ENCODE measurements around the gene DDX24. TPM values are rescaled to one million over a fixed set of nuclear protein-coding genes. Genes with fewer than 3 reads are reported as not detected.

DDX24 gene
- total RNA-seq = 100 to 1,000 TPM; 273 to 292 TPM

- ChIA-PET CTCF (interaction anchor here (0.7 to 2.4 kb wide), 5 partner anchors 24 to 99 kb away, joined by 3 to 8 read pairs (median 5); no protein-coding TSS in a partner anchor), POLR2A (interaction anchor here (0.6 to 2.1 kb wide), 5 partner anchors 12 to 89 kb away, joined by 3 to 9 read pairs (median 5); partner anchors contain the start of gene IFI27L2)
These were observed at the start of gene DDX24, which contains the start of gene IFI27L1 for GRCh38 chr14:94080621-94081385. TSS of gene DDX24 (minus strand) at chr14:94081202. CDS start at chr14:94079742, 1,460 bp downstream. TSS of gene IFI27L1 (plus strand) at chr14:94081310. CDS start at chr14:94096938, 15,628 bp downstream.

DNA sequence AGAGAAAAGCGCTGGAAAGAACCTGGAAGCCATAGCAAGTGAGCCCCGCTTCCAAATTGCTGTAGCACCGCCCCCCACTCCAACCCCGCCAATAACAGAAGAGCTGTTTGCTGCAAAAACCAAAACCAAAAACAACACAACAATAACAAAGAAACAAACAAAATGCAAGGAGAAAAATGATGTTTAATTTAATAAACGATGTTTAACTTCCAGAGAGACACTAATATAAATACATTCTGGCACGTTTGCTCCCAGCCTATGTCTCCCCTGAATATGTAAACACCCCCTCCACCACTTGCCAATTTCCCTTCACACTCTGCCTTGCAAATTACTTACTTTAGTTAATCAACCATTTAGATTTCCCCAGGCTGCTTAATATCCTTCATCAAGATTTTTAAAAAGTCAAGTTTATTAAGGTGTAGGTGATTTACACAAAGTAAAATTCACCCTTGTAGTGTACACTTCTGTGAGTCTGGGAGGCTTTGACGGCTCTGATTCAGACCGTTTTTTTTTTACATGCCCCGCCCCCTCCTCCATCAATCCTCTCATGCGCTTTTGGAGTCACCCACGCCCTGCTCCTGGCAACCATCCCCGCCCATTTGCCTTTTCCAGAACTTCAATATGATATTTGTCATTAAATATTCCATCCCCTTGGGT is 48.9 kb upstream of the DDX24 start:
- ChIA-PET POLR2A (interaction anchor here (0.6 to 1.8 kb wide), 2 partner anchors 48 to 164 kb away, joined by 3 to 9 read pairs; partner anchors contain the start of genes DDX24 and IFI27L1), CTCF (interaction anchor here (0.8 to 2.4 kb wide), 3 partner anchors 76 to 120 kb away, joined by 3 to 12 read pairs (median 4); no protein-coding TSS in a partner anchor)

DNA sequence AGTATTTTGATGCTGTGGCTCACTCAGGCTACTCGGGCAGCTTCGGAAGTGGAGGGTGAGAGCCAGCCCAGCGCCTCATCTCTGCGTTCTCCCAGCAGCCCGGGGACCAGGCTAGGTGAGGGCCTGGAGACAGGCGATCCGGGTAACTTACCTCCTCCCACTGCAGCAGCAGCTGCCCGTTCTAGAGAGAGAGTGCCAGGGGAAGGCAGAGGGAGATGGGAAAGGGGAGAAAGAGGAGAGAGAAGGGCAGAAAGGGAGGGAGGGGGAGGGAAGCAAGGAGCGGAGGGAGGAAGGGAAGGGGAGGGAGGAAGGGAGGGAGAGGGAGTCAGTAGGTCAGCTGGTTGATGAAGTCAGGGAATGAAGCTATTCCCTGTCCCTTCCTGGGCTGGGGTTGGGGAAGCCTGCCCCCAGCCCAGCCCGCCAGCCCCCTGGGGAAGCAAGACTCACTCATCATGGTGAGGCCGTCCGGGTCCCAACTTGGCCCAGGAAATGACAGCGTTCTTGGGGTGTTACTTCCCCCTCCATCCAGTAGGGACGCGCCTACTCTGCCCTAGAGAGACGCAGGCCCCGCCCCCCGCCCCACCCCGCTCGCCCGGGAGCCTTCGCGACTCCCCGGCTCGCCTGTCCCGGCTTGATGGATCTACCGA is 48.2 kb upstream of the DDX24 start, which contains the start of gene IFI27L2:
TSS of gene IFI27L2 (minus strand) at position 494 of the 647 bp plus-strand sequence. CDS start at position 454, 40 bp downstream.
- ChIA-PET CTCF (interaction anchor here (0.7 to 2.4 kb wide), 4 partner anchors 50 to 119 kb away, joined by 3 to 12 read pairs (median 4); no protein-coding TSS in a partner anchor), POLR2A (interaction anchor here (0.5 to 1.8 kb wide), 4 partner anchors 14 to 164 kb away, joined by 3 to 9 read pairs (median 5); partner anchors contain the start of genes DDX24 and IFI27L1)

DNA sequence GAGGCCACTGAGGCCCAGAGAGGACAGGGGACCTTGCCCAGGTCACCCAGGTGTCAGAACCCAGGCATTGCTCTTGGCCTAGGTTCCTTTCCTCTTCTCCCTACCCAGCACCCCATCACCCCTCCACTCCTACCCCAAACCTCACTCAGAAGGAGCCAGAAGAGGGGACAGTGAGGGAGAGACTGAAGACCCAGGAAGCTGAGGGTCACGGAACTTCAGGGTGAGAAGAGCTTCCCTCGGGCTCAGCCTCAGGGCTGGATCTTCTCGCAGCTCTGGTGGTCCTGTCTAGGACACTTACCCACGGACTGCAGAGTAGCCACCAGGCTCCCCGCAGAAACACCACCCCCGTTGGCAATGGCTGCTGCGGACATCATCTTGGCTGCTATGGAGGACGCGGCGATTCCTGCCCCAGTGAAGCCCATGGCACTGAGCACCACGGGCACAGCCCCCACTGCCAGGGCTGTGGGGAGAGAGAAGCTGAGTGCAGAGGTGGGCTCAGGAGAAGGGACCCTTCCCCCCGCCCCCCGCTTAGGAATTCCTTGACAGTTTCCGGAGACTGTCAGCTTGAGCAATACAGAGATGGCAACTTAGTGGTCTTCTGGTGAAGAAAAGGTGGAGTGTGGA is 47.3 kb upstream of the DDX24 start:
- POLR2A ChIA-PET = interaction anchor here (0.9 to 1.8 kb wide), 2 partner anchors 14 to 47 kb away, joined by 5 to 9 read pairs; partner anchors contain the start of genes DDX24 and IFI27L1
- CTCF ChIA-PET = interaction anchor here (1.6 to 2.4 kb wide), 2 partner anchors 75 to 92 kb away, joined by 4 to 12 read pairs; no protein-coding TSS in a partner anchor

DNA sequence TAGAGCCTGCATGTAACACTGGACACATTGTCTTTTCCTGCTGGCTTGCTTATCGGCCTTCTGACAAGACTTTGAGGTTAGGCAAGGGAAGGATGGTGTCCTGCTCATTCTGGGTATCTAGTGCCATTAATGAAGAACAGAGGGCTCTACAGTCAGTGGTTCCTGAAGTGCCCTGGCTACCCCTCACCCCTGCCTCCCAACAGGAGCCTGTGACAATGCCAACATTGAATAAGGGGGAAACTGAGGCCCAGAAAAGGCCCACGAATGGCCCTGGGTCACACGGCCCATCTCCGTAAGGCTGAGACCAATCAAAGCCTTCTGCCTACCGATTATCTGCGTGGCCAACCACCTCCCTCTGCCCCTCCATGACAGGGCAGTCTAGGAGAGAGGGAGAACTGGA is 46.3 kb upstream of the DDX24 start:
- ChIA-PET CTCF (no interaction called here), POLR2A (no interaction called here)

DNA sequence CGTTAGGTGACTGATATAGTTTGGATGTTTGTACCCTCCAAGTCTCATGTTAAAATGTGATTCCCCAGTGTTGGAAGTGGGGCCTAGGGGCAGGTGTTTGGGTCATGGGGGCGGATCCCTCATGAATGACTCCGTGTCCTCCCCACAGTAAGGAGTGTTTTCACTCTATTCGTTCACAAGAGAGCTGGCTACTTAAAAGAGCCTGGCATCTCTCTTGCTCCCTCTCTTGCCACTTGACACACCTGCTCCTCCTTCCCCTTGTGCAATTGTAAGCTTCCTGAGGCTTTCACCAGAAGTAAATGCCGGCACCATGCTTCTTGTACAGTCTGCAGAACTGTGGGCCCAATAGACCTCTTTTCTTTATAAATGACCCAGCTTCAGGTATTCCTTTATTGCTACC is 45.8 kb upstream of the DDX24 start:
- CTCF ChIA-PET = no interaction called here
- POLR2A ChIA-PET = no interaction called here

DNA sequence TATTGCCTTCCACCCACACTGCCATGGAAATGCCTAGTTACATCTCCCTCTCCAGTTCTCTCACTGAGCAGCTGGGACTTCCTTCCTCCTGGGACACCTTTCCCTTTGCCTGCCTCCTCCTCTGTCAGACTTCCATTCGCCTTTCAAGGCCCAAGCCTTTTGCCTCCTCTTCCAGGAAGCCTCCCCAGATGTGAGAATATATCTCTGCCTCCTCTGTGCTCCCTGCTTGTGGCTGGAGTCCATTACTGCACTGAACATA is 45.3 kb upstream of the DDX24 start:
- CTCF ChIA-PET = no interaction called here

GRCh38 chr14:94125659-94126418 is 44.8 kb upstream of the DDX24 start:
- ChIA-PET POLR2A (no interaction called here), CTCF (no interaction called here)

More for the DNA sequence above, 45.3 kb upstream of the DDX24 start:
- POLR2A ChIA-PET = no interaction called here

DNA sequence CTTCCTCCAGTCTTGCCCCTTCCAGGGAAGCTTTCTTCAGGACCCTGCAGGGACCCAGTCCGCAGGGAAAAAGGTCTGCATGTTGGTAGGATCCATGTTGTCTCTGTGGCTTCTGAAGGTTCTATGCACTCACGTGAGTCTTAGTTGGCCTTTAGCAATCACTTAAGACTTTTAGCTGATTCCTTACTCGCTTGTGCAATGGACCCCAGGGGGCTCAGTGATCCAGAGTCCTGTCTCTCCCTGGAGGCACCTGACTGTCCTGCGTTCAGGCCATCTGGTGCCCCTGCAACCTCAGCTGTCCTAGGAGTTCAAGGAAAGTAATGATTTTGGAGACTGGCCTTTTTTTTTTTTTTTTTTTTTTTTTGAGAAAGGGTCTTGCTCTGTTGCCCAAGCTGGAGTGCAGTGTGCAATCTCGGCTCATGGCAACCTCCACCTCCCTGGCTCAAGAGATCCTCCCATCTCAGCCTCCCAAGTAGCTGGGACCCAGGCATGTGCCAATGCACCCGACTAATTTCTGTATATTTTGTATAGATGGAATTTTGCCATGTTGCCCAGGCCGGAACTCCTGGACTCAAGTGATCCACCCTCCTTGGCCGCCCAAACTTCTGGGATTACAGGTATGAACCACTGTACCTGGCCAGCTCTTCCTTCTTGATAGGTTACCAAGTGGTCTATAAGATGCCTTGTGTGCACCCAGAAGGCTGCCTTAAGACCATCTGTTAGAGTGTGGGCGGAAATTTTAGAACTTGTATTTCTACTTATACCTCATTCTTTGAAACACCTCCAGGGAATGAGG is 43.8 kb upstream of the DDX24 start:
- ChIA-PET POLR2A (no interaction called here), CTCF (interaction anchor here (0.6 kb wide), 1 partner anchor 55 kb away, joined by 3 read pairs; no protein-coding TSS in a partner anchor)

DNA sequence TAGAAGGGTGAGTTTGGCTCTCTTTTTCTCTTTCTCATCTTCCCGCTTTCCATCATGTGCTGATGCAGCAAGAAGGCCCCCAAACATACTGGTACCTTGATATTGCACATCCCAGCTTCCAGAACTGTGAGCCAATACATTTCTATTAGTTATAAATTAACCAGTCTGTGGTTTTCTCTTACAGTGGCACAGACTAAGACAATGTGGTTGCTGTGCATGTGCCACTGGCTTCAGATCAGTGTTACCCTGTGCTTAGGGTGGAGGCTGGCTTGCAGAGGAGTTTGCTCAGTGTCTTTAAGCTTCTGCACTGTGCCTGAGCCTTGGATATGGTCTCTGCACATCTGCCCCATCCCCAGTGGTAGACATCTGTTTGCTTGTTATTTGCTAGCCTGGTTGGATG is 42.9 kb upstream of the DDX24 start:
- POLR2A ChIA-PET = no interaction called here
- CTCF ChIA-PET = no interaction called here

DNA sequence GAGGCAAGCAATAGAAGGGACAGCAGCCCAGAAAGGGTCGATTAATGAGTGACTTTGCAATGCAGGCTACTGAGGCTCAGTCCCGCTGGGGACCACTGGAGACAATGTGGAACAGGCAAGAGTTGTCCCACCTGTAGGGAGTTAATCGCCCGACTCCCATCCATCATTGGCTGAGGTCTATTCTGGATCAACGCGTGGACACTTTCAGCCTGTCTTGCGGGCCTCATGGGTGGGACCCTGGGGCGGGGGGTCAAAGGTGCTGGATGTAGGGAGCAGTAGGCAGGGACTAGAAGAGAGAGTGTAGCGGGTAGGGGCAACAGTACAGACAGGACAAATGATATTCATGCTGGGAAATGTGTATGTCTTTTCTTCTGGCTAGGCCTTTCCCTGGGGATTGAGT is 42.3 kb upstream of the DDX24 start:
- ChIA-PET CTCF (no interaction called here), POLR2A (no interaction called here)

DNA sequence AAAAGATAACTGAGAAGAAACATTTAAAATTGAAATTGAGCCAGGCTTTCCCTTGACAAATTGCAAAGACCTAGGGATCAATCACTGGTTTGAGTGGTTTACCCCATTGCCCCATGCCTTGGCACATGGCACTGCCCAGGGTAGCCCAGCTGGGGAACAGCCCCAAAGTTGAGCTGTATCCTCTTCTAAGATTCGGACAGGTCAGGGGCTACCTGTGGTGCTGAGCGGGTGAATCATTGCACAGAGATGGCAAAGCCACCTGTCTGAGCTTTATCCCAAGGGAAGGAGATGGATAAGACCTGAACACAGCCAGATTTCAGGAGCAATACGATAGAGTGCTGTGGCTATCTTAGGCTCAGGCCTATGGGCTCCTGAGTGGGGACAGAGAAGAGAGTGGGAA is 41.4 kb upstream of the DDX24 start:
- ChIA-PET CTCF (no interaction called here), POLR2A (no interaction called here)

GRCh38 chr14:94121485-94121884 is 40.5 kb upstream of the DDX24 start:
- ChIA-PET POLR2A (no interaction called here), CTCF (no interaction called here)

- CTCF ChIA-PET = no interaction called here
These were observed 39.8 kb upstream of the DDX24 start for GRCh38 chr14:94120667-94121340.

DNA sequence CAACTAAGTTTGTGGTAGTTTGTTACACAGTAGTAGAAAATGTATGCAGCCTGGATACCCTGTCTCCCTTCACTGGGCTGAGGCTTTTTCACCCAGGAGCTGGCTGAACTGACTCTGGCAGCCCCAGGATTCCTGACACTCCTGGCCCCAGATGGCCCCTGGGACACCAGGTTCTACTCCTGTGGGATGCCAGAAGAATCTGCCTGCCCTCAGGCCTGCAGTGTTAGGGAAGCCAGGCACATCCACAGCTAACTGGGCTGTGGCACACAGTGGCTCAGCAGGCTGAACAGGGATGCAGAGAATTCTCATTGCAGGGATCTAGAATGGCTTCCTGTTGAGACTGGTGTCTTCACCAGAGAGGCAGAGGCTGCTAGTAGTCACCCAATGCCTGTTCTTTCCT is 38.1 kb upstream of the DDX24 start:
- ChIA-PET CTCF (no interaction called here), POLR2A (no interaction called here)

More at GRCh38 chr14:94120667-94121340, 39.8 kb upstream of the DDX24 start:
- POLR2A ChIA-PET = no interaction called here

DNA sequence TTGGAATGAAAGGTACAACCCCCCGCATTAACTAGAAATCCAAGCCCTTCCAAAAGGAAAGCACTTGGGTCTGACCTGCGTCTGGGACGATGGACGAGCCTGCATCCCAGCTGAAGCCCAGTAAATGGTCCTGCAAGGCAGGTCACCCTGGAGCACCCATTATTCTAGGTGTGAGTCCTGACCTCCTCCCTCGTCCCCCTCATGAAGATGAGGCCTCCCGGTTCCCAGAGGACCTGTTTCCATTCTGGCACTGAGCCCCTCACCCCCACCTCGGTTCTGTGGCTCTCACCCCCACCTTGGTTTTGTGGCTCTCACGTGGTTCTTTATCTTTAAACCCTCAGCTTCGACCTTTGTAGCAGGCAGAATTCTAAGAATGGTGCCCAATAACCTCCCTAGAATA is 36.9 kb upstream of the DDX24 start:
- CTCF ChIA-PET = no interaction called here
- POLR2A ChIA-PET = no interaction called here

DNA sequence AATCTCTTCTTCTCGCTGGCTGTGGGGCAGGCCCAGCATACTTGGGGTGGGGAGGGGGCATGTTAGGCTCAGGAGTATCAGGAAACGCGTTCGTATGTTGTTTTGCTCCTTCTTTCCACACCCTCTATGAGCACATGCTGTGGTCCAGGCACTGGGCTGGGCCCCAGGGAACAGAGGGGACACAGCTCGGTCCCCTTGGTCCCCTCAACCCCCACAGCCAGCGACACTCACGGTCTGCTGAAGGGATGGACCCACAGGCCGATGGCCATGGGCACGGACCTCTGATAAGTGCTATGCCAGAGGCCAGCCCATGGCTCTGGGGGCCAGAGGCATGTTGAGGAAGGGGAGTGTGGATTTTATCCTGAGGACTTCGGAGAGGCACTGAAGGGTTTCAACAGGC is 35.7 kb upstream of the DDX24 start:
- ChIA-PET POLR2A (no interaction called here), CTCF (no interaction called here)

- ChIA-PET CTCF (no interaction called here), POLR2A (no interaction called here)
These were observed 34.6 kb upstream of the DDX24 start for GRCh38 chr14:94115631-94116030.

All from activated CD8-positive, alpha-beta memory T cell treated with anti-CD3 and anti-CD28 coated beads for 36 hours (primary cell).